Thyroid gland (tissue), 4 donors: Measurements from ENCODE around the gene PGBD5.

ENCODE experiments used
- CTCF ChIP-seq, 6 experiments: fragments of 200-600 bp in 3 of 6; fragments of 450-650 bp in 3 of 6; sonication (generic) in 3 of 6; IDR thresholded peaks; one replicate each; pipeline ENCODE4 v1.5.1; 2016 to 2019; ENCODE audit warnings: antibody characterized with exemption in 6 of 6, mild to moderate bottlenecking in 2 of 6, inconsistent platforms in 1 of 6, moderate library complexity in 1 of 6
- POLR2A ChIP-seq, 2 donors: fragments of 450-650 bp; IDR thresholded peaks; one replicate each; pipeline ENCODE4 v1.6.1; 2017; ENCODE audit warnings: antibody characterized with exemption in 2 of 2, mild to moderate bottlenecking in 2 of 2, moderate library complexity in 1 of 2

GRCh38 chr1:230377851-230378250 is 48.3 kb downstream of the PGBD5 start:
- TF ChIP-seq CTCF (IDR thresholded peaks at IDR 0.05) (no peak), POLR2A (IDR thresholded peaks at IDR 0.05) (no peak)
